PC-9 (cell line): ENCODE data around the gene XIRP1. TPM values are rescaled to one million over a fixed set of nuclear protein-coding genes. Genes with fewer than 3 reads are reported as not detected.

ENCODE experiments used
- BruUV-seq: library from RNA; stranded (reverse); fragments of 400-500 nt; replicated peaks from 2 replicates; lab custom pipeline; 2021; lab: Mats Ljungman, UMichigan
- CTCF ChIA-PET: fragments of 300-600 bp; sonication (Branson Sonifier 250); formaldehyde crosslinking; loops from one replicate; lab custom pipeline; 2022; ENCODE audit warnings: antibody characterized with exemption; lab: Charles Lee
- POLR2A ChIA-PET: fragments of 300-600 bp; sonication (Branson Sonifier 250); formaldehyde crosslinking; loops from one replicate; lab custom pipeline; 2022; ENCODE audit warnings: antibody characterized with exemption; ENCODE audit not compliant: unreplicated experiment; lab: Charles Lee
- DNase-seq, 2 experiments: peaks; one replicate each; pipeline versions ENCODE4 v3.0.0 to v3.0.0-alpha.2; 2015 to 2022; ENCODE audit warnings: mixed read lengths in 1 of 2
- H2AFZ ChIP-seq: fragments of 200-600 bp; sonication (generic); 2 replicates; pipeline ENCODE4 v1.8.1; 2017; ENCODE audit warnings: antibody characterized with exemption
- H3F3A ChIP-seq: fragments of 200-600 bp; sonication (generic); 2 replicates; pipeline ENCODE4 v1.8.1; 2017; ENCODE audit warnings: antibody characterized with exemption, mild to moderate bottlenecking, low read depth; ENCODE audit not compliant: insufficient read depth
- H3K27ac ChIP-seq: fragments of 200-600 bp; sonication (generic); 2 replicates; pipeline ENCODE4 v1.6.1; 2016; ENCODE audit warnings: mixed run types
- H3K27me3 ChIP-seq: fragments of 200-600 bp; sonication (generic); 2 replicates; pipeline ENCODE4 v1.6.1; 2016; ENCODE audit warnings: low read depth, mixed run types; ENCODE audit not compliant: insufficient read depth
- H3K36me3 ChIP-seq: fragments of 200-600 bp; sonication (generic); 2 replicates; pipeline ENCODE4 v1.6.1; 2016; ENCODE audit warnings: low read depth, mixed run types
- H3K4me1 ChIP-seq: fragments of 200-600 bp; sonication (generic); replicated peaks from 2 replicates; pipeline ENCODE4 v1.6.1; 2016; ENCODE audit warnings: mixed run types; ENCODE audit not compliant: insufficient read depth
- H3K4me2 ChIP-seq: fragments of 200-600 bp; sonication (generic); 2 replicates; pipeline ENCODE4 v1.6.1; 2017; ENCODE audit warnings: mixed run types
- H3K4me3 ChIP-seq: fragments of 200-600 bp; sonication (generic); 2 replicates; pipeline ENCODE4 v1.6.1; 2016; ENCODE audit warnings: mixed run types
- H3K79me2 ChIP-seq: fragments of 200-600 bp; sonication (generic); 2 replicates; pipeline ENCODE4 v1.6.1; 2017; ENCODE audit warnings: low read depth, mixed run types
- H3K9me2 ChIP-seq: fragments of 200-600 bp; sonication (generic); 2 replicates; pipeline ENCODE4 v1.8.1; 2017; ENCODE audit warnings: mild to moderate bottlenecking; ENCODE audit not compliant: insufficient read depth
- H3K9me3 ChIP-seq: fragments of 200-600 bp; sonication (generic); 2 replicates; pipeline ENCODE4 v1.8.1; 2016; ENCODE audit warnings: low read depth; ENCODE audit not compliant: insufficient read depth
- H4K20me1 ChIP-seq: fragments of 200-600 bp; sonication (generic); 2 replicates; pipeline ENCODE4 v1.8.1; 2017; ENCODE audit not compliant: insufficient read depth
- CTCF ChIP-seq: fragments of 200-600 bp; sonication (generic); conservative IDR thresholded peaks from 2 replicates; pipeline ENCODE4 v1.6.1; 2017; ENCODE audit warnings: mixed run types, antibody characterized with exemption, mild to moderate bottlenecking, moderate library complexity
- EZH2 ChIP-seq: fragments of 200-600 bp; sonication (generic); IDR thresholded peaks from 2 replicates; pipeline ENCODE4 v1.8.0; 2017; ENCODE audit warnings: antibody characterized with exemption, low read depth
- intact Hi-C: fragments of 100-400 bp; cut with micrococcal nuclease; formaldehyde crosslinking; loops from one replicate; pipeline ENCODE4 v1.10.0; 2022; ENCODE audit not compliant: unreplicated experiment
- total RNA-seq: library from RNA; stranded (reverse); gene quantifications from 2 replicates; pipeline ENCODE4 v1.2.3, GENCODE V29; 2021

XIRP1 gene
- total RNA-seq, 1 experiment from 2014 or later: not detected

- Histone ChIP-seq H3K79me2 (no peaks in the 10 kb centered on the region), H3K9me2 (no peaks in the 10 kb centered on the region), H3K9me3 (no peaks in the 10 kb centered on the region), H3K4me3 (no peak overlapping the region), H3K36me3 (no peaks in the 10 kb centered on the region), H3K4me2 (no peak overlapping the region), H4K20me1 (no peaks in the 10 kb centered on the region), H2AFZ (no peak overlapping the region), H3F3A (no peaks in the 10 kb centered on the region; the same call in 1 of the 2 replicates), H3K27ac (no peak overlapping the region), H3K4me1 (no peaks in the 10 kb centered on the region), H3K27me3 (no peaks in the 10 kb centered on the region)
- TF ChIP-seq CTCF: no peak
- no peak for TF ChIP-seq EZH2
- no TSS peak for BruUV-seq
- ChIA-PET POLR2A (interaction anchor here (0.6 kb wide), 1 partner anchor 32 kb away, joined by 3 read pairs; no protein-coding TSS in a partner anchor), CTCF (interaction anchor here (0.5 to 1.2 kb wide), 3 partner anchors 27 to 654 kb away, joined by 4 to 9 read pairs (median 7); no protein-coding TSS in a partner anchor)
- no peak for DNase-seq
- intact Hi-C loops: loop anchor here (1.0 kb wide), 2 partner anchors 63 to 99 kb away; no protein-coding TSS in a partner anchor
These were observed 3.0 kb downstream of the XIRP1 start for GRCh38 chr3:39189150-39189958.

- Histone ChIP-seq H3K79me2 (no peaks in the 10 kb centered on the region), H3K9me3 (no peaks in the 10 kb centered on the region), H3K27me3 (no peaks in the 10 kb centered on the region), H3K4me1 (no peaks in the 10 kb centered on the region), H4K20me1 (no peaks in the 10 kb centered on the region), H3F3A (no peaks in the 10 kb centered on the region; the same call in 1 of the 2 replicates), H3K4me3 (no peak overlapping the region), H3K36me3 (no peaks in the 10 kb centered on the region), H3K9me2 (no peaks in the 10 kb centered on the region), H2AFZ (no peak overlapping the region), H3K4me2 (no peak overlapping the region), H3K27ac (no peak overlapping the region)
- intact Hi-C loops: loop anchor here (1.0 kb wide), 2 partner anchors 62 to 100 kb away; no protein-coding TSS in a partner anchor
- BruUV-seq: no TSS peak
- POLR2A ChIA-PET: no interaction called here
- TF ChIP-seq CTCF (no peak), EZH2 (no peak)
- CTCF ChIA-PET: interaction anchor here (0.7 kb wide), 1 partner anchor 28 kb away, joined by 7 read pairs; no protein-coding TSS in a partner anchor
- no peak for DNase-seq
These were observed 3.9 kb downstream of the XIRP1 start for GRCh38 chr3:39188271-39189149.
